ENCODE results near the gene CNNM4. TPM values are rescaled to one million over a fixed set of nuclear protein-coding genes. Genes with fewer than 3 reads are reported as not detected.

CNNM4 gene
- total and polyA plus RNA-seq, 2 of the 4 experiments (the other 2 are of a cell fraction) = 2.0 to 4.1 TPM

DNA sequence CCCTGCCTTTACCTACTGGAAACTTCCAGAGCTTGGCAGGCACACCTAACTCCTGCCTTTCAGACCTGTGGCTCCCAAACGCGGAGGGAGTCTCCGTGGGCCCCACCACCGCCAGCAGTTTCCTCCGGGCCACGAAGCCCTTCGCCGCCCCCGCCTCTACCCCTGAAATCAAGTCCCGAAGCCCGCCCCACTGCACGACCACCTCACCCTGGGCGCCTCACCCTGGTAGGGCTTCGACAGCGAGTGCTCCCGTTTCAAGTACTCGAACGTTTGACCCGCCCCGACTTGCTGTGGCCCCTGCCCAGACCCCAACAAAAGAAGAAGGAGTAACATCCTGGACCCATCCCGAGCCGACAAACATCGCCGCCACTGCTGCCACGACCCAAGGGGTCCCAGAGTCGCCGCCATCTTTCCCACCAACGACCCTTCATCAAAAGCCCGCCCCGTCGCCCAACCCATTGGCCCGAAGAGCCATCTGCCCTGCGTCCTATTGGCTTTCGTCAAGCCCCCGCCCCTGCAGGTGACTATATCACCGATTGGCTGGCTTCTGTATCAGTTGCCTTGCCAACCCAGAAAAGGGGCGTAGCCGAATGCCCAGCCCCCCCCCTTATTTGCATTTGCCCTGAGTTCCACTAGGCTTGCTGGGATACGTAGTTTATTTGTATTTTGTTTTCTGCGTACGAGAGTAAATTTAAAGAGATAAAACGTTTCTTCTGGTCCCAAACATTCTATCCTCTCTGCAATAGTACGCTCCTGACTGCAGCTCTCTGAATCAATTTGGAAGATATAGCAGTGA lies 20.9 kb upstream of the CNNM4 start, which contains the start of gene LMAN2L (continued):
- no peak for TF ChIP-seq CHD1 (IDR thresholded peaks at IDR 0.05; ENCODE audit: low read depth, low read length)
- peak; percentile 70; the same call in 1 of the 2 replicates for TF ChIP-seq POLR2A (IDR thresholded peaks at IDR 0.05; ENCODE audit: low read depth, low read length)
- no peak for TF ChIP-seq RAD21 (IDR thresholded peaks at IDR 0.05; ENCODE audit: low read length)

GRCh38 chr2:96747061-96747617 lies 13.6 kb upstream of the CNNM4 start:
- ATAC-seq (ENCODE audit: low read depth) (no peak), DNase-seq (no peak)
- Histone ChIP-seq H2AK9ac (replicated peaks; ENCODE audit: low read depth, low read length, poor library complexity) (no peak overlapping the region), H4K5ac (ENCODE audit: low read depth, low read length) (no peak overlapping the region), H3K9me1 (ENCODE audit: insufficient read depth, low read length) (no peaks in the 10 kb centered on the region; the same call in 1 of the 2 replicates), H2BK120ac (ENCODE audit: low read depth, low read length) (no peak overlapping the region), H3K79me1 (ENCODE audit: low read depth in 1 of 2, low read length in 2 of 2) (no peaks in the 10 kb centered on the region), H3K27ac (ENCODE audit: insufficient read depth, low read length) (no peak overlapping the region), H3K36me3 (ENCODE audit: control insufficient read depth, insufficient read depth, low read length) (no peaks in the 10 kb centered on the region), H3K9ac (ENCODE audit: low read depth, low read length) (no peak overlapping the region), H2BK5ac (ENCODE audit: low read depth, low read length, poor library complexity, severe bottlenecking) (no peak overlapping the region), H3K4me1 (ENCODE audit: control insufficient read depth, insufficient read depth, low read length) (no peaks in the 10 kb centered on the region), H3K56ac (ENCODE audit: extremely low read depth, insufficient read depth, low read length) (no peak overlapping the region), H4K91ac (ENCODE audit: insufficient read depth, low read depth, low read length) (no peak overlapping the region), H3K23ac (ENCODE audit: low read depth, low read length) (no peak overlapping the region), H3K4me3 (ENCODE audit: insufficient read depth, low read depth, low read length) (no peak overlapping the region), H2AFZ (replicated peaks; ENCODE audit: low read length, poor library complexity) (no peak overlapping the region), H3K14ac (replicated peaks; ENCODE audit: low read depth, low read length) (no peak overlapping the region), H4K8ac (ENCODE audit: low read depth in 2 of 2, low read length in 2 of 2) (no peak overlapping the region), H3K27me3 (ENCODE audit: control insufficient read depth, insufficient read depth, low read length) (peaks cover 8% of the 10 kb centered on the region; the same call in 1 of the 2 replicates), H2BK15ac (ENCODE audit: low read depth, low read length) (no peak overlapping the region), H3K18ac (ENCODE audit: low read depth, low read length) (no peak overlapping the region), H2BK20ac (ENCODE audit: low read depth, low read length) (no peak overlapping the region), H2AK5ac (ENCODE audit: low read depth, low read length) (no peak overlapping the region), H4K20me1 (ENCODE audit: insufficient read depth, low read length) (no peaks in the 10 kb centered on the region), H3K4ac (ENCODE audit: low read depth, low read length) (no peak overlapping the region), H3K4me2 (ENCODE audit: low read depth, low read length) (no peak overlapping the region), H3K9me3 (ENCODE audit: control insufficient read depth, insufficient read depth, low read length) (no peaks in the 10 kb centered on the region)
- in situ Hi-C loops (cut with MboI; ENCODE audit: low sequenced_read_pairs) (no loop called here), intact Hi-C loops (cut with micrococcal nuclease) (loop anchor here (10.0 kb wide), 1 partner anchor 218 kb away; no protein-coding TSS in a partner anchor), dilution Hi-C loops (cut with HindIII; ENCODE audit: low sequenced_read_pairs, unreplicated experiment) (no loop called here)
- ChIA-PET CTCF (no interaction called here), POLR2A (ENCODE audit: unreplicated experiment) (no interaction called here)
- TF ChIP-seq, protein P1, sequence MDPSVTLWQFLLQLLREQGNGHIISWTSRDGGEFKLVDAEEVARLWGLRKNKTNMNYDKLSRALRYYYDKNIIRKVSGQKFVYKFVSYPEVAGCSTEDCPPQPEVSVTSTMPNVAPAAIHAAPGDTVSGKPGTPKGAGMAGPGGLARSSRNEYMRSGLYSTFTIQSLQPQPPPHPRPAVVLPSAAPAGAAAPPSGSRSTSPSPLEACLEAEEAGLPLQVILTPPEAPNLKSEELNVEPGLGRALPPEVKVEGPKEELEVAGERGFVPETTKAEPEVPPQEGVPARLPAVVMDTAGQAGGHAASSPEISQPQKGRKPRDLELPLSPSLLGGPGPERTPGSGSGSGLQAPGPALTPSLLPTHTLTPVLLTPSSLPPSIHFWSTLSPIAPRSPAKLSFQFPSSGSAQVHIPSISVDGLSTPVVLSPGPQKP (IDR thresholded peaks at IDR 0.05; ENCODE audit: borderline replicate concordance, low read depth, low read length) = no peak
- no peak for TF ChIP-seq MXI1 (IDR thresholded peaks at IDR 0.05; ENCODE audit: borderline replicate concordance, low read depth, low read length)
- no TSS peak for BruUV-seq (replicated peaks)
- no CpG with 5 or more reads among the region's 6 CpGs for WGBS, 2 experiments (ENCODE audit: extremely low coverage in 2 of 2, insufficient read length in 1 of 2)
